PC-9 (cell line): ENCODE measurements around the gene RNF168.

Experiments used
- EZH2 ChIP-seq: fragments of 200-600 bp; sonication (generic); IDR thresholded peaks from 2 replicates; pipeline ENCODE4 v1.8.0; 2017; ENCODE audit warnings: antibody characterized with exemption, low read depth
- TF ChIP-seq, protein P1 (sequence below): fragments of 200-600 bp; sonication (generic); conservative IDR thresholded peaks from 2 replicates; pipeline ENCODE4 v1.6.1; 2017; ENCODE audit warnings: mixed run types, antibody characterized with exemption, mild to moderate bottlenecking, moderate library complexity

DNA sequence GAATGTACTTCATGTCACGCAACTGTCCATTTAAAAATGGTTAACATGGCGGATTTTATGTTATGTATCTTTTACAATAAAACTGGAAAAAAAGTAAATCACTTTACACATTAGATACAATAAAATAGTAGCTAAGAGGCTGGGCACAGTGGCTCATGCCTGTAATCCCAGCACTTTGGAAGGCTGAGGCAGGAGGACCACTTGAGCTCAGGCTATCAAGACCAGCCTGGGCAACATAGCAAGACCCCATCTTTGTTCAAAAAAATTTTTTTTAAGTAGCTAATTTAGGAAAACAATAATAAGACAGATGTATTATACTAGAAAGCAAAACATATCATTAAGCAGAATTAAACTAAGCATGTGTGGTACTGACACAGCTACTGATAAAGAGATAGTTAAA is 11.5 kb downstream of the RNF168 start:
- TF ChIP-seq, protein P1, sequence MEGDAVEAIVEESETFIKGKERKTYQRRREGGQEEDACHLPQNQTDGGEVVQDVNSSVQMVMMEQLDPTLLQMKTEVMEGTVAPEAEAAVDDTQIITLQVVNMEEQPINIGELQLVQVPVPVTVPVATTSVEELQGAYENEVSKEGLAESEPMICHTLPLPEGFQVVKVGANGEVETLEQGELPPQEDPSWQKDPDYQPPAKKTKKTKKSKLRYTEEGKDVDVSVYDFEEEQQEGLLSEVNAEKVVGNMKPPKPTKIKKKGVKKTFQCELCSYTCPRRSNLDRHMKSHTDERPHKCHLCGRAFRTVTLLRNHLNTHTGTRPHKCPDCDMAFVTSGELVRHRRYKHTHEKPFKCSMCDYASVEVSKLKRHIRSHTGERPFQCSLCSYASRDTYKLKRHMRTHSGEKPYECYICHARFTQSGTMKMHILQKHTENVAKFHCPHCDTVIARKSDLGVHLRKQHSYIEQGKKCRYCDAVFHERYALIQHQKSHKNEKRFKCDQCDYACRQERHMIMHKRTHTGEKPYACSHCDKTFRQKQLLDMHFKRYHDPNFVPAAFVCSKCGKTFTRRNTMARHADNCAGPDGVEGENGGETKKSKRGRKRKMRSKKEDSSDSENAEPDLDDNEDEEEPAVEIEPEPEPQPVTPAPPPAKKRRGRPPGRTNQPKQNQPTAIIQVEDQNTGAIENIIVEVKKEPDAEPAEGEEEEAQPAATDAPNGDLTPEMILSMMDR = no peak
- no peak for TF ChIP-seq EZH2
